Activated CD8-positive, alpha-beta memory T cell treated with anti-CD3 and anti-CD28 coated beads for 4 hours (primary cell): ENCODE results near the gene MXRA8.

Source experiments
- DNase-seq, 2 donors: peaks; one replicate each; pipeline ENCODE4 v3.0.0-alpha.2; 2020; ENCODE audit warnings: low read depth in 2 of 2

Gene MXRA8

GRCh38 chr1:1335792-1336248 lies 22.5 kb downstream of the MXRA8 start:
- DNase-seq, result no peak

DNA sequence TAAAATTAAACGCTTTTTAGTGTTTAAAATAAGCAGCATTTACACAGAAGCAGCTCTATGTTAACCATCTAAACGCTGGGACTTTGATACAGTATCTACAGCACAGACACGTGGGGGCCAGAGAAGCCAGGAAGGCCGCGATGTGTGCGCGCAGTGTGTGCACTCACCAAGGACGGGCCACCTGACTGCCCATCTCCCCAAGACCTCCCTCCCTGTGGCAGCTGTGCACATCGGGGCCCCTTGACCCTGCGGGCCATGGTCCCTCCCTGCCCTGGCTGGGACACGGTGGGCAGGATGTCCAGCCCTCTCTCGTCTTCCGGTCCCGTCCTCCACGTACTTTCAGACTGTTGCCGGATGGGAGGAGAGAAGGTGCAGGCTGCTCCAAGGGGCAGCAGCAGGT lies 23.1 kb downstream of the MXRA8 start:
- DNase-seq, result no peak

GRCh38 chr1:1334835-1335234 lies 23.5 kb downstream of the MXRA8 start:
- no peak for DNase-seq

DNA sequence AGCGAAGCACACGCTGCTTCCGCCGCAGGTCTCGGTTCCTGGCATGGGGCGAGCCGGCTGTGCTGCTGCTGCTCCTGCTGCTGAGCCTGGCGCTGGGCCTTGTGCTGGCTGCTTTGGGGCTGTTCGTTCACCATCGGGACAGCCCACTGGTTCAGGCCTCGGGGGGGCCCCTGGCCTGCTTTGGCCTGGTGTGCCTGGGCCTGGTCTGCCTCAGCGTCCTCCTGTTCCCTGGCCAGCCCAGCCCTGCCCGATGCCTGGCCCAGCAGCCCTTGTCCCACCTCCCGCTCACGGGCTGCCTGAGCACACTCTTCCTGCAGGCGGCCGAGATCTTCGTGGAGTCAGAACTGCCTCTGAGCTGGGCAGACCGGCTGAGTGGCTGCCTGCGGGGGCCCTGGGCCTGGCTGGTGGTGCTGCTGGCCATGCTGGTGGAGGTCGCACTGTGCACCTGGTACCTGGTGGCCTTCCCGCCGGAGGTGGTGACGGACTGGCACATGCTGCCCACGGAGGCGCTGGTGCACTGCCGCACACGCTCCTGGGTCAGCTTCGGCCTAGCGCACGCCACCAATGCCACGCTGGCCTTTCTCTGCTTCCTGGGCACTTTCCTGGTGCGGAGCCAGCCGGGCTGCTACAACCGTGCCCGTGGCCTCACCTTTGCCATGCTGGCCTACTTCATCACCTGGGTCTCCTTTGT lies 24.7 kb downstream of the MXRA8 start:
- DNase-seq, result no peak

DNA sequence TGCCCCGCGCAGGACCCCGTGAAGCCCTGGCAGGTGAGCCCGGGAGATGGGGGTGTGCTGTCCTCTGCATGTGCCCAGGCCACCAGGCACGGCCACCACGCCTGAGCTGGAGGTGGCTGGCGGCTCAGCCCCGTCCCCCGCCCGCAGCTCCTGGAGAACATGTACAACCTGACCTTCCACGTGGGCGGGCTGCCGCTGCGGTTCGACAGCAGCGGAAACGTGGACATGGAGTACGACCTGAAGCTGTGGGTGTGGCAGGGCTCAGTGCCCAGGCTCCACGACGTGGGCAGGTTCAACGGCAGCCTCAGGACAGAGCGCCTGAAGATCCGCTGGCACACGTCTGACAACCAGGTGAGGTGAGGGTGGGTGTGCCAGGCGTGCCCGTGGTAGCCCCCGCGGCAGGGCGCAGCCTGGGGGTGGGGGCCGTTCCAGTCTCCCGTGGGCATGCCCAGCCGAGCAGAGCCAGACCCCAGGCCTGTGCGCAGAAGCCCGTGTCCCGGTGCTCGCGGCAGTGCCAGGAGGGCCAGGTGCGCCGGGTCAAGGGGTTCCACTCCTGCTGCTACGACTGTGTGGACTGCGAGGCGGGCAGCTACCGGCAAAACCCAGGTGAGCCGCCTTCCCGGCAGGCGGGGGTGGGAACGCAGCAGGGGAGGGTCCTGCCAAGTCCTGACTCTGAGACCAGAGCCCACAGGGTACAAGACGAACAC lies 25.4 kb downstream of the MXRA8 start:
- no peak for DNase-seq

DNA sequence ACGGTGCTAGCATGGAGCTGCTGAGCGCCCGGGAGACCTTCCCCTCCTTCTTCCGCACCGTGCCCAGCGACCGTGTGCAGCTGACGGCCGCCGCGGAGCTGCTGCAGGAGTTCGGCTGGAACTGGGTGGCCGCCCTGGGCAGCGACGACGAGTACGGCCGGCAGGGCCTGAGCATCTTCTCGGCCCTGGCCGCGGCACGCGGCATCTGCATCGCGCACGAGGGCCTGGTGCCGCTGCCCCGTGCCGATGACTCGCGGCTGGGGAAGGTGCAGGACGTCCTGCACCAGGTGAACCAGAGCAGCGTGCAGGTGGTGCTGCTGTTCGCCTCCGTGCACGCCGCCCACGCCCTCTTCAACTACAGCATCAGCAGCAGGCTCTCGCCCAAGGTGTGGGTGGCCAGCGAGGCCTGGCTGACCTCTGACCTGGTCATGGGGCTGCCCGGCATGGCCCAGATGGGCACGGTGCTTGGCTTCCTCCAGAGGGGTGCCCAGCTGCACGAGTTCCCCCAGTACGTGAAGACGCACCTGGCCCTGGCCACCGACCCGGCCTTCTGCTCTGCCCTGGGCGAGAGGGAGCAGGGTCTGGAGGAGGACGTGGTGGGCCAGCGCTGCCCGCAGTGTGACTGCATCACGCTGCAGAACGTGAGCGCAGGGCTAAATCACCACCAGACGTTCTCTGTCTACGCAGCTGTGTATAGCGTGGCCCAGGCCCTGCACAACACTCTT lies 26.2 kb downstream of the MXRA8 start:
- no peak for DNase-seq

- no peak for DNase-seq
Observed at GRCh38 chr1:1331068-1331965, 27.0 kb downstream of the MXRA8 start, which contains the start of gene TAS1R3. TSS of gene TAS1R3 (plus strand) at chr1:1331280. CDS start at chr1:1331346, 66 bp downstream.

DNA sequence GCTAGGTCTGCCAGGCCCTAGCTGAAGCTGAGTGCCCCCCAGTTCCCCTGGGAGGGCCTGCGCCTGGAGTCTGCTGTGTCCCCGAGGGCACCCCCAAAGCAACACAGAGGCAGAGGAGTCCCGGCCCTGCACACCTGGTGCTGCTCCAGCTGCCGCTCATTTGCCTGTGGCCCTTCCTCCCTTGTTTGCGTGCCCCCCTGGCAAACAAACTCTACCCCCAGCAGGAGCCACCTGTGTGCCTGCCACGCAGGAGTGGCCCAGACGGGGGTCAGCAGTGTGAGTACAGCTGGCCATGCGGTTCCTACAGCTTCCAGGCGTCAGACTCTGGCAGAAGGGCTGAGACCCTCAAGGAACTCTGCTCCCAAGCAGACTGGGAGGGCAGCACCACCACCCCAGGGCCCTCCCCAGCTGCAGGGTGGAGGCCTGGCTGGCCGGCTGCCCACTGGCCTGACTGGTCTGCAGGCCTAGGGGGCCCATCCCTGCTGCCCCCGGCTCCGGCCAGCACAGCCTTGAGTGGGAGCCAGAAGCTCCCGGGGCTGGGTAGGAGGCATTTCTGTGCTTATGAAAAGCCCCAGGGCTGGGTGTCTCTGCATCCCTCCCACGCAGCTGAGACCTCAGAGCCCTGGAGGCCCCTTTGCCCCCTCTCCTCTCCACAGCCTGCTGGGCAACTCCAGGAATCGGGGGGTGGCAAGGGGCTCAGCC lies 27.8 kb downstream of the MXRA8 start:
- DNase-seq, result no peak

- DNase-seq, result no peak
Observed at GRCh38 chr1:1329304-1330210, 28.8 kb downstream of the MXRA8 start.

- no peak for DNase-seq
Observed at GRCh38 chr1:1328254-1328653, 30.1 kb downstream of the MXRA8 start.

GRCh38 chr1:1327291-1327690 lies 31.1 kb downstream of the MXRA8 start:
- DNase-seq, result no peak

DNA sequence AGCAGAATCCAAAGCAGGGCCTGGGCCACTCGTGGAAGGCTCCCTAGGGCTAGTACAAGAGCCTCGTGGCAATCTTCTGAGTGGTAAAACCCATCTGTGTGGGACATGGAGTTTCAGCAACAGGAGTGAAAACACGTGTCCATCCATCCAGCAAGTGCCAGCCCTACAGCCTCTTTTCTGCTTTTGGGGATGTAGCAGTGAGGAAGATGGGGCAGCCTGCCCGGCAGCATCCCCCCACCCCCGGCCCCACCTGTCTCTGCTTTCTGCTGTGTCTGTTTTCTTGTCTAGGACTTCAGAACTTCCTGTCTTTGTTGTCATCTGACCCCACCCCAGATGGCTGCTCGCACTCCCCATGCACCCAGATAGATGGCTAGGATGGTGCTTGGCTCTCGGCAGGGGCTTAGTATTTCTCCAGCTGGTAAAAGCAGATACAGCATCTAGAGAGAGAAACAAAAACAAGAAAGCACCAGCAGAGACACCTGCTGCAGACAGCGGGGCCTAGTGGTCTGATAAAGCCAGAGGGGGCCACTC lies 32.2 kb downstream of the MXRA8 start:
- DNase-seq, result no peak

DNA sequence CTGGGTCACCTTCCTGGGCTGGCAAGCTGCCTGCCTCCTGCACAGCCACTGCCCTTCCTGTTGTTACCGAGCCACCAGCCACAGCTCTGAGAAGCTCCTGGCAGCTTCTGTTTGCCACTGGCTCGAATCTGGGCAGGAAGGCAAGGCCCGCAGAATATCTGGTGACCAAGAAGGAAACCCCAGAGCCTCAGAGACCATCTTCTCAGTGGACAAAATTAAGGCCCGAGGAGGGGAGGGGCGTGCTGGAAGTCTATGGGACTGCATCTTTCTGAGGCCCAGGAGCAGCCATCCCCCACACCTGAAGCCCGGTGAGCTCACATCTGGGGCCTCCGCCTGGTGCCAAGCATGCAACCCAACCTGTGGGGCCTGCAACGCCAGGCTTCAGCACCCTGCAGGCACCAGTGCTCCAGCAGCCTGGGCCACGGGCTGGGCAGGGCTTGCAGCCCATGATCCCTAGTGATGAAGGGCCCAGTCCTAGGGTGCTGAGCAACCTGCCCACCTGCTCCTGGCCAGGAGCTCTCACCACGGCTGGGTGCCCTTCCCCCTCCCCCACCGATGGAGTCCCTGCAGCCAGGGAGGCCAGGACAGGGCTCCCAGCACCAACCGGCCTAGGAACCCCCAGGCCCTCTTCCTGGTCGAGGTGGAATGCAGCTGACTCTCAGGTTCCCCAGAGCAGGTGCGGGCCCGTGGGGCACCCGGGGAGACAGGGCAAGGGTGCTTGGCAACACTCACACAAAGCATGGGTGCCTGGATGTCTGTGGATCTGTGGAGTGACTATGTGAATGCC lies 32.9 kb downstream of the MXRA8 start:
- DNase-seq, result no peak

DNA sequence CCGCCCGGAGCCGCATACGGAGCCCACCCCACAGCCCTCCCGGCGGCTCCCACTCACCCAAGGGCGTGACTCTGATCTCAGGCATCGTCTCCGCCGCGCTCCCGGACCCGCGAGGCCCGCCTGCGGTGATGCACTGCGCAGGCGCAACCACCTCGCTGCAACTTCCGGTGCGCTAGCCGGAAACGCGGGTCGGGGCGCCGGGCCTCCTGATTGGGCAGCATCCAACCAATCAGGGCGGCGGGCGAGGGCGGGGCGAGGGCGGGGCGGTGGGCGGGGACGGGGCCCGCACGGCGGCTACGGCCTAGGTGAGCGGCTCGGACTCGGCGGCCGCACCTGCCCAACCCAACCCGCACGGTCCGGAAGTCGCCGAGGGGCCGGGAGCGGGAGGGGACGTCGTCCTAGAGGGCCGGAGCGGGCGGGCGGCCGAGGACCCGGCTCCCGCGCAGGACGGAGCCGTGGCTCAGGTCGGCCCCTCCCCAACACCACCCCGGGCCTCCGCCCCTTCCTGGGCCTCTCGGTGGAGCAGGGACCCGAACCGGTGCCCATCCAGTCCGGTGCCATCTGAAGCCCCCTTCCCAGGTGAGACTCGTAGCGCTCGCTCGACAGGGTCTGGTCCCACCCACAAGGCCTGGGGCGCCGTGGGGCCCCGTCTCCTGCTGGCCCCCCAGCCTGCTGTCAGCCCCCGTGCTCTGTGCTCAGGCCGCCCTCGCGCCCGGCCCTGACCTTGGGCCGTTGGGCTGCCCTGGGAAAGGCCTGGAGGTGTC lies 33.6 kb downstream of the MXRA8 start, which contains the start of the genes CPTP and INTS11:
TSS of gene CPTP (plus strand) at position 279 of the 764 bp plus-strand sequence. CDS start 2,109 bp downstream, outside the sequence.
TSS of gene INTS11 (minus strand) at position 137 of the 764 bp plus-strand sequence. CDS start at position 85, 52 bp downstream.
- DNase-seq, result peak; percentile 94

GRCh38 chr1:1324084-1324523 lies 34.3 kb downstream of the MXRA8 start:
- no peak for DNase-seq

DNA sequence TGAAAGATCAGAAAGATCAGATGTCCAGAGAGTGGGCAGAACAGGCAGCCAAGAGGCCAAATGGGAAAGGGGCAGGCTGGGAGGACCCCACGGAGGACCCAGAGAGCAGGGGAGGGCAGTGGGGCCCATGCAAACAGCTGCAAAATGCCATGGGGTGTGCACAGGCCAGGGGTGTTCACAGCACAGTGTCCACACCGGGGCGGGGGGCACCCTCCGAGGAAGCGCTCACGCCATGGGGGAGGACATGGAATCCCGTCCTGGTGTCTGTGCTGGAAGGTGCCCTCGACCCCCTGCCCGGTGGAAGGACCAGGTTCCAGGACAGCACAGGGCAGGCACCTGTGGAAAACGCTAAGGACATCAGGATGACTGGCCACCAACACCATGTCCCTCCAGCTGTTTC lies 35.4 kb downstream of the MXRA8 start:
- DNase-seq, result no peak

- DNase-seq, result no peak
Observed at GRCh38 chr1:1322418-1322817, 35.9 kb downstream of the MXRA8 start.

- no peak for DNase-seq
Observed at GRCh38 chr1:1321477-1321876, 36.9 kb downstream of the MXRA8 start.
